Lower lobe of right lung (tissue), 2 donors: Measurements from ENCODE around the gene CSRP2. TPM values are rescaled to one million over a fixed set of nuclear protein-coding genes. Genes with fewer than 3 reads are reported as not detected.

Experiments
- ATAC-seq, 2 donors: fragments of 200-7000 bp; cut with Tn5 transposase; one replicate each; pipeline ENCODE4 v1.9.1; 2020 to 2022; ENCODE audit warnings: mild to moderate bottlenecking in 2 of 2, moderate library complexity in 2 of 2
- DNase-seq: peaks from one replicate; pipeline ENCODE4 v3.0.0-alpha.2; 2020
- H3K27ac ChIP-seq: fragments of 200-600 bp; one replicate; pipeline ENCODE4 v1.8.0; 2022
- H3K27me3 ChIP-seq: fragments of 200-600 bp; one replicate; pipeline ENCODE4 v1.8.0; 2022; ENCODE audit warnings: low read depth
- H3K36me3 ChIP-seq: fragments of 200-600 bp; one replicate; pipeline ENCODE4 v1.8.0; 2022; ENCODE audit warnings: mild to moderate bottlenecking
- H3K4me1 ChIP-seq: fragments of 200-600 bp; one replicate; pipeline ENCODE4 v1.8.0; 2022
- H3K4me3 ChIP-seq: fragments of 200-600 bp; one replicate; pipeline ENCODE4 v1.8.0; 2022; ENCODE audit warnings: mild to moderate bottlenecking
- H3K9me3 ChIP-seq: fragments of 200-600 bp; one replicate; pipeline ENCODE4 v1.8.0; 2022
- CTCF ChIP-seq: fragments of 200-600 bp; IDR thresholded peaks from one replicate; pipeline ENCODE4 v1.8.0; 2022; ENCODE audit warnings: antibody characterized with exemption, mild to moderate bottlenecking
- intact Hi-C: fragments of 100-400 bp; cut with DNase I; formaldehyde crosslinking; loops from one replicate; pipeline ENCODE4 v1.11.0; 2022
- total RNA-seq: library from RNA; stranded (reverse); fragmentation: NEBNext Ultra II Directional; extraction: Animal tissue kit (Norgen Biotek cat#: 25700); gene quantifications from one replicate; pipeline ENCODE4 v1.2.1, GENCODE V29; 2021
- donor health status: DM: no; HTN: yes; CAD: no; lungs with severe emphysema.

CSRP2 gene
- total RNA-seq, 1 donor from 2014 or later: 23.3 TPM

- no peaks in the 10 kb centered on the region for H3K9me3 ChIP-seq
- no peak overlapping the region for H3K27ac ChIP-seq
- ATAC-seq (no peak), DNase-seq (no peak)
- H3K27me3 ChIP-seq: no peaks in the 10 kb centered on the region
- intact Hi-C loops: no loop called here
- no peak overlapping the region for H3K4me3 ChIP-seq
- no peaks in the 10 kb centered on the region for H3K36me3 ChIP-seq
- no peaks in the 10 kb centered on the region for H3K4me1 ChIP-seq
- TF ChIP-seq CTCF: no peak
These were observed 10.0 kb upstream of the CSRP2 start for GRCh38 chr12:76888775-76889174.

- TF ChIP-seq CTCF: no peak
- Histone ChIP-seq H3K4me1 (peaks cover 10% of the 10 kb centered on the region), H3K9me3 (no peaks in the 10 kb centered on the region), H3K36me3 (no peaks in the 10 kb centered on the region), H3K4me3 (no peak overlapping the region), H3K27ac (no peak overlapping the region), H3K27me3 (no peaks in the 10 kb centered on the region)
- DNase-seq (no peak), ATAC-seq (no peak)
- intact Hi-C loops: no loop called here
These were observed 5.0 kb upstream of the CSRP2 start for GRCh38 chr12:76883811-76884210.

- DNase-seq (no peak), ATAC-seq (no peak)
- Histone ChIP-seq H3K27me3 (no peaks in the 10 kb centered on the region), H3K4me3 (no peak overlapping the region), H3K36me3 (no peaks in the 10 kb centered on the region), H3K9me3 (no peaks in the 10 kb centered on the region), H3K27ac (no peak overlapping the region), H3K4me1 (peaks cover 14% of the 10 kb centered on the region)
- intact Hi-C loops: no loop called here
- no peak for TF ChIP-seq CTCF
These were observed 4.3 kb upstream of the CSRP2 start for GRCh38 chr12:76883151-76883550.

GRCh38 chr12:76882367-76882766, 3.5 kb upstream of the CSRP2 start:
- DNase-seq: no peak
- no peaks in the 10 kb centered on the region for H3K27me3 ChIP-seq
- peaks cover 17% of the 10 kb centered on the region for H3K4me1 ChIP-seq
- H3K4me3 ChIP-seq: no peak overlapping the region
- no peaks in the 10 kb centered on the region for H3K36me3 ChIP-seq
- H3K9me3 ChIP-seq: no peaks in the 10 kb centered on the region
- H3K27ac ChIP-seq: no peak overlapping the region
- no peak for TF ChIP-seq CTCF
- ATAC-seq: no peak
- intact Hi-C loops: no loop called here

- DNase-seq: no peak
- intact Hi-C loops: no loop called here
- Histone ChIP-seq H3K9me3 (no peaks in the 10 kb centered on the region), H3K4me3 (no peak overlapping the region), H3K27ac (no peak overlapping the region), H3K36me3 (no peaks in the 10 kb centered on the region), H3K4me1 (peaks cover 17% of the 10 kb centered on the region), H3K27me3 (no peaks in the 10 kb centered on the region)
- no peak for TF ChIP-seq CTCF
- no peak for ATAC-seq
These were observed 2.3 kb upstream of the CSRP2 start for GRCh38 chr12:76881142-76881541.

GRCh38 chr12:76880519-76881023, 1.8 kb upstream of the CSRP2 start:
- intact Hi-C loops: no loop called here
- no peak overlapping the region for H3K4me3 ChIP-seq
- H3K9me3 ChIP-seq: no peaks in the 10 kb centered on the region
- DNase-seq (no peak), ATAC-seq (no peak)
- H3K27ac ChIP-seq: no peak overlapping the region
- H3K4me1 ChIP-seq: peaks cover 17% of the 10 kb centered on the region
- H3K36me3 ChIP-seq: no peaks in the 10 kb centered on the region
- no peaks in the 10 kb centered on the region for H3K27me3 ChIP-seq
- TF ChIP-seq CTCF: no peak
